ENCODE measurements around the gene NIM1K.
"Not testable (repeated sequence)": the region's sequence is repeated elsewhere in the genome, so short reads cannot be mapped to it uniquely, and the experiment has no call there.

The NIM1K gene

DNA sequence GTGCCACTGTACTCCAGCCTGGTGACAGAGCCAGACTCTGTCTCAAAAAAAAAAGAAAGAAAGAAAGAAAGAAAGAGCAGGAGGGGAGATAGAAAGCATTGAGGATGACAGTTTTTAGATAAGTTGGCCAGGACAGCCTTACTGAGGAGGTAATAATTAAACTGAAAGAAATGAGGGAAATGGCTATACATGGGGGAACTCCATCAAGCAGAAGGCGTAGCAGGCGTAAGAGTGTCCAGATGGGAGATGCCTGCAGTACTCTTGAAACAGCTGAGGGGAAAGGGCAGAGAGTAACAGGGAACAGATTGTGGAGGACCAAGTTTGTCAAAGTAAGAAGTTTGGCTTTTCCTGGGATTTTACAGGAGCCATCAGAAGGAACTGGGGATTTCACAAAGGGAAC lies 63.7 kb downstream of the NIM1K start:
- TF ChIP-seq, protein P1, sequence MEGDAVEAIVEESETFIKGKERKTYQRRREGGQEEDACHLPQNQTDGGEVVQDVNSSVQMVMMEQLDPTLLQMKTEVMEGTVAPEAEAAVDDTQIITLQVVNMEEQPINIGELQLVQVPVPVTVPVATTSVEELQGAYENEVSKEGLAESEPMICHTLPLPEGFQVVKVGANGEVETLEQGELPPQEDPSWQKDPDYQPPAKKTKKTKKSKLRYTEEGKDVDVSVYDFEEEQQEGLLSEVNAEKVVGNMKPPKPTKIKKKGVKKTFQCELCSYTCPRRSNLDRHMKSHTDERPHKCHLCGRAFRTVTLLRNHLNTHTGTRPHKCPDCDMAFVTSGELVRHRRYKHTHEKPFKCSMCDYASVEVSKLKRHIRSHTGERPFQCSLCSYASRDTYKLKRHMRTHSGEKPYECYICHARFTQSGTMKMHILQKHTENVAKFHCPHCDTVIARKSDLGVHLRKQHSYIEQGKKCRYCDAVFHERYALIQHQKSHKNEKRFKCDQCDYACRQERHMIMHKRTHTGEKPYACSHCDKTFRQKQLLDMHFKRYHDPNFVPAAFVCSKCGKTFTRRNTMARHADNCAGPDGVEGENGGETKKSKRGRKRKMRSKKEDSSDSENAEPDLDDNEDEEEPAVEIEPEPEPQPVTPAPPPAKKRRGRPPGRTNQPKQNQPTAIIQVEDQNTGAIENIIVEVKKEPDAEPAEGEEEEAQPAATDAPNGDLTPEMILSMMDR (IDR thresholded peaks at IDR 0.05; ENCODE audit: insufficient read depth, low read depth, low read length, missing control alignments) = no peak
- no peak overlapping the region for H3K4me3 ChIP-seq (ENCODE audit: low read length)
- DNase-seq (ENCODE audit: low read depth) = no peak

GRCh38 chr5:43256261-43256966 lies 64.4 kb downstream of the NIM1K start:
- TF ChIP-seq, protein P1 (IDR thresholded peaks at IDR 0.05; ENCODE audit: insufficient read depth, low read depth, low read length, missing control alignments) = no peak
- no peak overlapping the region for H3K4me3 ChIP-seq (ENCODE audit: low read length)
- no peak for DNase-seq (ENCODE audit: low read depth)

DNA sequence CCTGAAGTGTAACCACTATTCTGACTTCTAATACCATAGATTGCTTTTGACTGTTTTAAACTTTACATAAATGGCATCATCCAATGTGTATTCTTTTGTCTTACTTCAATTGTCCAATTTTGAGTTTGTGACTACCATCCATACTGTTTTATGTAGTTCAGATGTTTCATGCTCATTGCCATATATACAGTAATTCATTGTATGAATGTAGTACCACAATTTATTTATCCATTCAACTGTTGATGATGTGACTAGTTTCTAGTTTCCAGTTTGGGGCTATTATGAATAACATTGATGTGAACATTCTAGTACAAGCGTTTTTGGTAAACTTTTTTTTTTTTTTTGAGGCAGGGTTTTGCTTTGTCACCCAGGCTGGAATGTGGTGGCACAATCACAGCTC lies 66.1 kb downstream of the NIM1K start:
- H3K4me3 ChIP-seq (ENCODE audit: low read length) = no peak overlapping the region
- TF ChIP-seq, protein P1 (IDR thresholded peaks at IDR 0.05; ENCODE audit: insufficient read depth, low read depth, low read length, missing control alignments) = no peak
- DNase-seq (ENCODE audit: low read depth) = no peak

DNA sequence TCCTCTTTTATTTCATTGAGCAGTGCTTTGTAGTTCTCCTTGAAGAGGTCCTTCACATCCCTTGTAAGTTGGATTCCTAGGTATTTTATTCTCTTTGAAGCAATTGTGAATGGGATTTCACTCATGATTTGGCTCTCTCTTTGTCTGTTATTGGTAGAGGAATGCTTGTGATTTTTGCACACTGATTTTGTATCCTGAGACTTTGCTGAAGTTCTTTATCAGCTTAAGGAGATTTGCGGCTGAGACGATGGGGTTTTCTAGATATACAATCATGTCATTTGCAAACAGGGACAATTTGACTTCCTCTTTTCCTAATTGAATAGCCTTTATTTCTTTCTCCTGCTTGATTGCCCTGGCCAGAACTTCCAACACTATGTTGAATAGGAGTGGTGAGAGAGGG lies 70.2 kb downstream of the NIM1K start:
- DNase-seq (ENCODE audit: low read depth); H3K4me3 ChIP-seq (ENCODE audit: low read length): not testable (repeated sequence)

DNA sequence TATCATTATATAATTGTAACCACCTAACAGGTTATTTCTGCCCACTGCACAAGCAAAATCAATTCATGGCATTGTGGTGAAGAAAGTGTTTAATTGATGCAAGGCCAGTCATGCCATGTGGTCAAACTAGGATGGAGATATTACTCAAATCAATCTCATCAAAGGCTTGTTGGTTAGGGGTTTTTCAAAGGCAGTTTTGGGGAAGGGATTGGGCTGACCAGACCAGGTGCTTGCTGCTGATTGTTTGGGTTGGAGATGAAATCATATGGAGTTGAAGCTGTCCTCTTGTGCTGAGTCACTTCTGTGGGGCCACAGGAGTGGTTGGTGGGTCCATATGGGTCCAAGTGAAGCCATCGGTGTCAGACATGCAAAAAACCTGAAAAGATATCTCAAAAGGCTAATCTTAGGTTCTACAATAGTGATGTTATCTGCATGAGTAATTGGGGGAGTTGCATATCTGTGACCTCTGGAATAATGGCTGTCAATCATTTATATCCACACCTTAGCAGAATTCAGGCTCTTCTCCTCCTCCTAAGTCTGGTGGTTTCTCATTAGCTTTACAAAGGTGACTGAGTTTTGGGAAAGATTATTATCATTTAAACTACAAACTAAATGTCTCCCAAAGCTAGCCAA lies 76.3 kb downstream of the NIM1K start:
- DNase-seq (ENCODE audit: low read depth) = no peak
- no peak overlapping the region for H3K4me3 ChIP-seq (ENCODE audit: low read length)
- TF ChIP-seq, protein P1 (IDR thresholded peaks at IDR 0.05; ENCODE audit: insufficient read depth, low read depth, low read length, missing control alignments) = no peak

- DNase-seq (ENCODE audit: low read depth) = no peak
- TF ChIP-seq, protein P1 (IDR thresholded peaks at IDR 0.05; ENCODE audit: insufficient read depth, low read depth, low read length, missing control alignments) = no peak
- no peak overlapping the region for H3K4me3 ChIP-seq (ENCODE audit: low read length)
These were observed 78.6 kb downstream of the NIM1K start for GRCh38 chr5:43270645-43271044.

- H3K4me3 ChIP-seq (ENCODE audit: low read length) = no peak overlapping the region
- TF ChIP-seq, protein P1 (IDR thresholded peaks at IDR 0.05; ENCODE audit: insufficient read depth, low read depth, low read length, missing control alignments) = no peak
- DNase-seq (ENCODE audit: low read depth) = no peak
These were observed 81.5 kb downstream of the NIM1K start for GRCh38 chr5:43273552-43273951.

Data from epithelial cell of esophagus (primary cell).